Mesenchymal stem cell (in vitro differentiated cells and primary cell): Measurements from ENCODE around the gene NLGN1.

ENCODE experiments used
- DNase-seq: peaks from one replicate; pipeline ENCODE4 v3.0.0-alpha.2; 2013
- H2AFZ ChIP-seq: one replicate; pipeline ENCODE4 v1.6.1; 2013; ENCODE audit warnings: low read depth, mild to moderate bottlenecking, control low read depth, inconsistent platforms, low read length, moderate library complexity
- H2AK5ac ChIP-seq: 2 replicates; pipeline ENCODE4 v1.6.1; 2013; ENCODE audit warnings: low read length, moderate library complexity, mild to moderate bottlenecking, inconsistent platforms; ENCODE audit not compliant: severe bottlenecking
- H2BK120ac ChIP-seq: one replicate; pipeline ENCODE4 v1.6.1; 2013; ENCODE audit warnings: low read depth, mild to moderate bottlenecking, inconsistent platforms, low read length, moderate library complexity
- H2BK12ac ChIP-seq, 2 experiments: one replicate each; pipeline ENCODE4 v1.6.1; 2013; ENCODE audit warnings: inconsistent platforms in 2 of 2, low read length in 2 of 2, mild to moderate bottlenecking in 2 of 2, moderate library complexity in 2 of 2, control low read depth in 1 of 2
- H2BK15ac ChIP-seq: one replicate; pipeline ENCODE4 v1.6.1; 2013; ENCODE audit warnings: mild to moderate bottlenecking, low read depth, inconsistent platforms; ENCODE audit not compliant: poor library complexity, severe bottlenecking
- H2BK5ac ChIP-seq: 2 replicates; pipeline ENCODE4 v1.6.1; 2013; ENCODE audit warnings: low read depth, mild to moderate bottlenecking, low read length, control low read depth, inconsistent platforms; ENCODE audit not compliant: poor library complexity, severe bottlenecking
- H3K14ac ChIP-seq, 2 experiments: one replicate each; pipeline ENCODE4 v1.6.1; 2013; ENCODE audit warnings: inconsistent platforms in 2 of 2, low read length in 2 of 2, control low read depth in 1 of 2, mild to moderate bottlenecking in 1 of 2, moderate library complexity in 1 of 2
- H3K18ac ChIP-seq, 2 experiments: one replicate each; pipeline ENCODE4 v1.6.1; 2013; ENCODE audit warnings: inconsistent platforms in 2 of 2, low read length in 2 of 2, control low read depth in 1 of 2, low read depth in 1 of 2, mild to moderate bottlenecking in 1 of 2
- H3K23ac ChIP-seq, 2 experiments: one replicate each; pipeline ENCODE4 v1.6.1; 2013; ENCODE audit warnings: inconsistent platforms in 2 of 2, low read length in 2 of 2, mild to moderate bottlenecking in 2 of 2, moderate library complexity in 2 of 2, control low read depth in 1 of 2
- H3K27ac ChIP-seq: 2 replicates; pipeline ENCODE4 v1.5.1; 2013; ENCODE audit warnings: mild to moderate bottlenecking, moderate library complexity, low read length, control low read depth, inconsistent platforms; ENCODE audit not compliant: poor library complexity, severe bottlenecking
- H3K27me3 ChIP-seq, 2 experiments: 2 replicates each; pipeline versions ENCODE4 v1.6.1 to v1.7.0; 2013; ENCODE audit warnings: low read length in 2 of 2, mild to moderate bottlenecking in 2 of 2, moderate library complexity in 2 of 2, control low read depth in 1 of 2, inconsistent platforms in 1 of 2; ENCODE audit not compliant: control insufficient read depth in 1 of 2, insufficient read depth in 1 of 2
- H3K36me3 ChIP-seq, 2 experiments: 2 replicates each; pipeline versions ENCODE4 v1.6.1 to v1.7.0; 2013; ENCODE audit warnings: low read length in 2 of 2, control low read depth in 1 of 2, inconsistent platforms in 1 of 2, low read depth in 1 of 2, mild to moderate bottlenecking in 1 of 2; ENCODE audit not compliant: insufficient read depth in 2 of 2, control insufficient read depth in 1 of 2
- H3K4ac ChIP-seq, 2 experiments: one replicate each; pipeline ENCODE4 v1.6.1; 2013; ENCODE audit warnings: inconsistent platforms in 2 of 2, low read length in 2 of 2, mild to moderate bottlenecking in 2 of 2, moderate library complexity in 2 of 2, control low read depth in 1 of 2, low read depth in 1 of 2
- H3K4me1 ChIP-seq: 2 replicates; pipeline ENCODE4 v1.6.1; 2013; ENCODE audit warnings: low read depth, low read length, control low read depth; ENCODE audit not compliant: control insufficient read depth, insufficient read depth
- H3K4me2 ChIP-seq: 2 replicates; pipeline ENCODE4 v1.6.1; 2013; ENCODE audit warnings: low read length, mild to moderate bottlenecking, inconsistent platforms; ENCODE audit not compliant: poor library complexity, severe bottlenecking
- H3K4me3 ChIP-seq, 2 experiments: 2 replicates each; pipeline versions ENCODE4 v1.5.1 to v1.7.0; 2013; ENCODE audit warnings: low read length in 2 of 2, mild to moderate bottlenecking in 2 of 2, control low read depth in 1 of 2, low read depth in 1 of 2; ENCODE audit not compliant: insufficient read depth in 1 of 2
- H3K79me1 ChIP-seq: replicated peaks from 2 replicates; pipeline ENCODE4 v1.6.1; 2013; ENCODE audit warnings: mild to moderate bottlenecking, control low read depth, low read length, inconsistent platforms; ENCODE audit not compliant: poor library complexity, severe bottlenecking
- H3K9ac ChIP-seq: 2 replicates; pipeline ENCODE4 v1.7.0; 2013; ENCODE audit warnings: mild to moderate bottlenecking, low read length, moderate library complexity
- H3K9me3 ChIP-seq: 2 replicates; pipeline ENCODE4 v1.7.0; 2013; ENCODE audit warnings: mild to moderate bottlenecking, low read length; ENCODE audit not compliant: control insufficient read depth
- H4K8ac ChIP-seq: one replicate; pipeline ENCODE4 v1.6.1; 2013; ENCODE audit warnings: inconsistent platforms, mild to moderate bottlenecking, low read length, moderate library complexity
- H4K91ac ChIP-seq: one replicate; pipeline ENCODE4 v1.6.1; 2013; ENCODE audit warnings: mild to moderate bottlenecking, low read length, inconsistent platforms
- WGBS: methylation state at CpG from one replicate; pipeline ENCODE4 v1.1.7; 2013; ENCODE audit warnings: mixed read lengths; 5-methylcytosine and 5-hydroxymethylcytosine counted together

Gene NLGN1

DNA sequence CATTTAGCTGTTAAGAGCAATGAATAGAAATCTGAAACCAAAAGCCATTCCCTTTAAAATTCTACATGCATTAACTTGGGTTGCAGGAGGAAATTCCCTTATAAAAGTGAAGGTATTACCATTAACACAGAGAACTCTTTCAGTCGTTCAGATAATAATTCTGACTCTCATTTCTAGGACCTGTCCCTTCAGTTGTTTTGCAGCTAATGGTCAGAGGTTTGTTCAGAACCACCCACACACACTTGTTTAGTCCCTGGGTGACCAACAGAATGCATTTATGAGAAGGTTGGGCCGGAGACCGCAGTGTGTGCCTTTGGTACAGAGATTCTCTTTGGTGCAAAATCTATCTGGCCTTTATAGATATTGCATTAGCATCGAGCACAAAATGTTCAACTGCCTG, 492.5 kb downstream of the NLGN1 start:
- Histone ChIP-seq H3K4me3 (no peak overlapping the region), H4K8ac (no peak overlapping the region), H2BK15ac (no peak overlapping the region), H3K4me1 (no peaks in the 10 kb centered on the region), H2AK5ac (no peak overlapping the region), H3K14ac (no peak overlapping the region), H3K27me3 (no peaks in the 10 kb centered on the region), H3K9ac (no peak overlapping the region), H4K91ac (no peak overlapping the region), H3K36me3 (no peaks in the 10 kb centered on the region), H2AFZ (no peak overlapping the region), H3K4me2 (no peak overlapping the region), H2BK12ac (no peak overlapping the region), H3K4ac (no peak overlapping the region), H3K9me3 (no peaks in the 10 kb centered on the region), H3K79me1 (no peaks in the 10 kb centered on the region), H2BK5ac (no peak overlapping the region), H2BK120ac (no peak overlapping the region), H3K27ac (no peak overlapping the region), H3K18ac (no peak overlapping the region), H3K23ac (no peak overlapping the region)
- WGBS, result 96% methylated on average over 3 of the region's 4 CpGs
- DNase-seq, result no peak

DNA sequence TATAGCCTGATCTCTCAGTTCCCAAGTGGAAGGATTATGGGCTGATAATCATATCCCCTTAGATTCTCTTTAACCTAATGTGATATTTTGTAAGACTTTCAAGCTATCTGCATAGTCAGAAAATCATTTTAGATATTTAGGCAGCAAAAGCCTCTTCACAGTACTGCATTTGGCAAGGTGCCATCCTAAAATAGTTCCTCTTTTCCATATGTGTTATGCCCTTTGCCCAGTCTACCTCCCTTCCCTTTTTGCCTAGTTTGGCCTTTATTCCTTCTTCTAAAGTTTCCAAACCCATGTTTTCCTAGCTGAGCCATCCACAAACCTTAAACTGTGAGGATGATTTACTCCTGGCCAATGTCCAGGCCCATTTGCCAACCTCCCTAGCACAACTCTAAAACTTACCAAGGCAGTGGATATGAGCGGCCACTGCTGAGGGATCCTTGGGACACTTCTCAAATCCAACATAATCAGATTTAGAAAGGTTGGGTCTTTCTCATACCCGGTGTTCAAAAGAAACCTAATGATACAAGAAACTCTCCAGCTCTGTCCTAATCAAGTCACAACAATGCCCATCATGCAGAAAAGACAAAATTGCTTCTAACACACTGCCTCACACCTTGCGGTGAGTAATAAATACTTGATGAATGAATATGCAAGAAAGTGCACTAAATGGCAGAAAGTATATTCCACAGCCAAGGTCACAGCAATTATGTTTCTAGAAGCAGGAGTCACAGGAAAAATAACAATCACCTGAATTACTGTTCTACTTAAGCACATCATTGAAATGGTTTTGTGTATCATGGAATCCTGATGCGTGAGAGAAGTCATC, 493.9 kb downstream of the NLGN1 start:
- no peak overlapping the region for H4K8ac ChIP-seq
- no peak overlapping the region for H3K27ac ChIP-seq
- DNase-seq, result no peak
- no peaks in the 10 kb centered on the region for H3K4me1 ChIP-seq
- H3K27me3 ChIP-seq, result no peaks in the 10 kb centered on the region
- no peak overlapping the region for H3K23ac ChIP-seq
- WGBS, result 96% methylated on average over 1 of the region's 4 CpGs
- H2AFZ ChIP-seq, result no peak overlapping the region
- H3K36me3 ChIP-seq, result no peaks in the 10 kb centered on the region
- H2AK5ac ChIP-seq, result no peak overlapping the region
- no peak overlapping the region for H2BK5ac ChIP-seq
- no peak overlapping the region for H2BK12ac ChIP-seq
- H2BK15ac ChIP-seq, result no peak overlapping the region
- no peak overlapping the region for H3K4me2 ChIP-seq
- H3K79me1 ChIP-seq, result no peaks in the 10 kb centered on the region
- H3K18ac ChIP-seq, result no peak overlapping the region
- H3K14ac ChIP-seq, result no peak overlapping the region
- no peak overlapping the region for H3K4ac ChIP-seq
- H3K9me3 ChIP-seq, result no peaks in the 10 kb centered on the region
- no peak overlapping the region for H4K91ac ChIP-seq
- H2BK120ac ChIP-seq, result no peak overlapping the region
- H3K4me3 ChIP-seq, result no peak overlapping the region
- H3K9ac ChIP-seq, result no peak overlapping the region

DNA sequence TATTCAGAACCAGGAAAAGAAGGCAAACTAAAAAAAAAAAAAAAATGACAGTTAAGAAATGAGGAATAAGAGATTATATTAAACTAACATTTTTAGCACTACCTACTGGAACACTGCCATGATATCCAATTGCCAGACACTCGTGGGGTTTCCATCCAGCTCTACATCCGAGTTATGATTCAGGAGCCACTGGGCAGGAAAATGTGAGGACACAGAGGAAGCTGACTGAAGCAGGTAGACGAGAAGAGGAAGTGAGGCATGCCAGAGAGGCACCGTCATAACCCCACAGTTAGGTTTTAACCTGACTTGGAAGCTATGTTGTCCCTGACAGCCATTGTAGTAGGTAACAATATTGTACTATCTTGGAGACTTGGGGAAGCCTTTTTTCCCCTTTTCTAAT, 495.0 kb downstream of the NLGN1 start:
- no peak overlapping the region for H2AFZ ChIP-seq
- H3K14ac ChIP-seq, result no peak overlapping the region
- no peaks in the 10 kb centered on the region for H3K9me3 ChIP-seq
- H3K4me3 ChIP-seq, result no peak overlapping the region
- H4K8ac ChIP-seq, result no peak overlapping the region
- no peak overlapping the region for H3K4ac ChIP-seq
- no peak overlapping the region for H3K9ac ChIP-seq
- H2BK12ac ChIP-seq, result no peak overlapping the region
- H3K4me2 ChIP-seq, result no peak overlapping the region
- H2AK5ac ChIP-seq, result no peak overlapping the region
- no peak overlapping the region for H3K27ac ChIP-seq
- H2BK120ac ChIP-seq, result no peak overlapping the region
- no peaks in the 10 kb centered on the region for H3K79me1 ChIP-seq
- no peaks in the 10 kb centered on the region for H3K36me3 ChIP-seq
- H3K23ac ChIP-seq, result no peak overlapping the region
- H2BK5ac ChIP-seq, result no peak overlapping the region
- no peak overlapping the region for H2BK15ac ChIP-seq
- 87% methylated on average over 4 of the region's 4 CpGs for WGBS
- H3K4me1 ChIP-seq, result no peaks in the 10 kb centered on the region
- DNase-seq, result no peak
- no peak overlapping the region for H3K18ac ChIP-seq
- no peaks in the 10 kb centered on the region for H3K27me3 ChIP-seq
- no peak overlapping the region for H4K91ac ChIP-seq

DNA sequence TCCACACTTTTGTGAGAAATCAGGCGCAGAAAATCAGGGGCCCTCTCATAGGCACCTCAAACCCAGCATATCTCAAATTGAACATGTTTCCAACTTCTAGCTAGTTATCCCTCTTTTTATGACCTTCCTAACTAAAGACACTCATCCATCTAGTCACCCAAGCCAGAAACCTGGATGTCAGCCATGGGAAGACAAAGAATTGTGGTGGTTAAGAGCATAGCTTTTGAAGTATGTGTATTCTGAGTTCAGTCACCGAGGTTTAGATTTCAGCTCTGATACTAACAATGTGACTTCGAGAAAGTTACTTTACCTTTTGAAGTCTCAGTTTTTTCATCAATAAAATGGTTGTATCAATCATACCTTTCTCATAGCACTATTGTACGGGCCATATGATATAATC, 495.5 kb downstream of the NLGN1 start:
- 94% methylated on average over 1 of the region's 4 CpGs for WGBS
- H3K23ac ChIP-seq, result no peak overlapping the region

More for the DNA sequence above, 495.5 kb downstream of the NLGN1 start:
- no peak overlapping the region for H3K14ac ChIP-seq
- no peak overlapping the region for H3K18ac ChIP-seq
- no peak overlapping the region for H2BK15ac ChIP-seq
- H4K8ac ChIP-seq, result no peak overlapping the region
- H3K4ac ChIP-seq, result no peak overlapping the region
- H2BK120ac ChIP-seq, result no peak overlapping the region
- no peak overlapping the region for H3K4me2 ChIP-seq
- no peak overlapping the region for H3K9ac ChIP-seq
- H3K9me3 ChIP-seq, result no peaks in the 10 kb centered on the region
- H3K4me3 ChIP-seq, result no peak overlapping the region
- H3K27ac ChIP-seq, result no peak overlapping the region
- H2AFZ ChIP-seq, result no peak overlapping the region
- no peaks in the 10 kb centered on the region for H3K27me3 ChIP-seq
- H3K79me1 ChIP-seq, result no peaks in the 10 kb centered on the region
- H2AK5ac ChIP-seq, result no peak overlapping the region
- no peaks in the 10 kb centered on the region for H3K4me1 ChIP-seq
- no peak for DNase-seq
- H2BK5ac ChIP-seq, result no peak overlapping the region
- H3K36me3 ChIP-seq, result no peaks in the 10 kb centered on the region
- H2BK12ac ChIP-seq, result no peak overlapping the region
- no peak overlapping the region for H4K91ac ChIP-seq
